Stromal cell of bone marrow (primary cell): ENCODE measurements around the gene LRIT2.
A peak's percentile ranks its signal among the peaks of the same experiment; 100 is the strongest.
"Not testable (repeated sequence)": the region's sequence is repeated elsewhere in the genome, so short reads cannot be mapped to it uniquely, and the experiment has no call there.

Source experiments
- DNase-seq: peaks from one replicate; pipeline ENCODE4 v3.0.0-alpha.2; 2012; ENCODE audit warnings: low read depth

The LRIT2 gene

GRCh38 chr10:84184517-84184916 is 40.8 kb downstream of the LRIT2 start:
- DNase-seq, result no peak

DNA sequence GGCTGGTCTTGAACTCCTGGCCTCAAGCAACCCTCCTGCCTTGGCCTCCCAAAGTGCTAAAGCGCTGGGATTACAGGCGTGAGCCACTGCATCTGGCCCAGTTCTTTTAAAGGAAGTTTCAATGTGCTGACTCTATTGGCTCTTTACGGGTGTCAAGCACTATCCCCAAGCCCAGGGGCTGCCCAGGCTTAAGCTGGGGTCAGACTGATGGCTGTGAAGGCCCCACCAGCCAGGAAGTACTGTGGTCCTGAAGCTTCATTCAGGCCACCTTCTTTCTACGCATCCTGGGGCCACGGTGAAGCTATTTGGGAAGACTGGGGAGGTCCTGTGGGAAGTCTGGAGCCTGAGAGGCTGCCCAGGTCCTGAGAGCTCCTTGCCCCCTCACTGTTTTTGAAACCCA is 43.7 kb downstream of the LRIT2 start:
- DNase-seq, result no peak

DNA sequence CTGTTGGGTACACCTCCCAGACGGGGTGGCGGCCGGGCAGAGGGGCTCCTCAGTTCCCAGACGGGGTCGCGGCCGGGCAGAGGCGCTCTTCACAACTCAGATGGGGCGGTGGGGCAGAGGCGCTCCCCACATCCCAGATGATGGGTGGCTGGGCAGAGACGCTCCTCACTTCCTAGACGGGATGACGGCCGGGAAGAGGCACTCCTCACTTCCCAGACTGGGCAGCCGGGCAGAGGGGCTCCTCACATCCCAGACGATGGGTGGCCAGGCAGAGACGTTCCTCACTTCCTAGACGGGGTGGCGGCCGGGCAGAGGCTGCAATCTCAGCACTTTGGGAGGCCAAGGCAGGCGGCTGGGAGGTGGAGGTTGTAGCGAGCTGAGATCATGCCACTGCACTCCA is 45.0 kb downstream of the LRIT2 start:
- not testable (repeated sequence) for DNase-seq

- peak; percentile 34 for DNase-seq
These were observed 46.2 kb downstream of the LRIT2 start for GRCh38 chr10:84179059-84179710.

DNA sequence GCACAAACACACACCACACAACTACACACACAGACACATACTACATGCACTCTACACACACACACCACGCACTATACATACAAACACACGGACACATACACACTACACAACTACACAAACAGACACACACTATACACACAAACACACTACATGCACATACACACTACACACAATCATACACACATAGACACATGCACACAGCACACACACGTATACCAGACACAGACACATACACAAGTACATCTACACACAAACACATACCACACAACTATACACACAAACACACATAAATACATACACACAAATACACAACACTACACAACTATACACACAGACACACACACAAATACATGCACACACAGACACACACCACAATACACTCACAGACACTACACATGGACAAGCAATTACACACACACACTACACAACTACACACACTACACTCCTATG is 47.2 kb downstream of the LRIT2 start:
- no peak for DNase-seq

- no peak for DNase-seq
These were observed 47.7 kb downstream of the LRIT2 start for GRCh38 chr10:84177541-84178141.

DNA sequence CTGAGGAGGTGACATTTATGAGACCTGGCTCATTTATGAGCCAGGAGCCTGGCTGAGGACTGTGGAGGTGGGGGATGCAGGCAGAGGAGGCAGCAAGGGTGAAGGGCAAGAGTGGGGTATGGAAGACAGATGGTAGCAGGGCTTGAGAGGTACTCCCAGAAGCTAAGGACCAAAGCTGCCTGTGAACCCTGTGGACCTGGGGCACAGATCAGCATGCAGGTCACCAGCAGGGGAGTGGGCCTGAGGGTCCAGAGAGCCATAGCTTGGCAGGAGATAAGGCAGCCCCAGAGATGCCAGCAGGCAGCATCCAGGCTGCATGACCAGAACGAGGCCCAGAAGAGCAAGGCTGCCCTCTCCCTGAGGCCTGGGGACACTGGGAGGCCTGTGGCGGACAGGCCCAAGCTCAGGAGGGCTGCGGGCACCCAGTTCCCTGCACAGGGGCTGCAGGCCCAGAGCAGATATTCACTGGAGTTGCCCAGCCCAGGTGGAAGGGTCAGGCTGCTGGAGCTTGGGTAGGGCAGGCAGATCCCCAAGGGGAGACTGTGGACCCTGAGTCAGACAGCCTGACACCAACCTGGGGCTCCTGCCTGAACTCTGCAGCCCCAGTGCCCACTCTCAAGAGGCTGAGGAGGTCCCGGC is 48.4 kb downstream of the LRIT2 start:
- DNase-seq, result no peak

- DNase-seq, result no peak
These were observed 49.0 kb downstream of the LRIT2 start for GRCh38 chr10:84176351-84176750.

DNA sequence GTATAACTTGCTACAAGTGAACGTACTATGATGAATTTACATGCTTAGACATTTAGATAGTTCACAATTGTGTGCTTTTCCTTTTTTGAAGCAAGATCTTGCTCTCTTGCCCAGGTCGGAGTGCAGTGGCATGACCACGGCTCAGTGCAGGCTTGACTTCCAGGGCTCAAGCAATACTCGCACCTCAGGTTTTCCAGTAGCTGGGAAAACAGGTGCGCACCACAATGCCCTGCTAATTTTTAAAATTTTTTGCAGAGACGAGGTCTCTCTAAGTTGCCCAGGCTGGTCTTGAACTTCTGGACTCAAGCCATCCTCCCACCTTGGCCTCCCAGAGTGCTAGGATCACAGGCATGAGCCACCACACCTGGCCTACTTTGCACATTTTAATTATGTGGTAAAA is 49.9 kb downstream of the LRIT2 start:
- DNase-seq, result no peak

DNA sequence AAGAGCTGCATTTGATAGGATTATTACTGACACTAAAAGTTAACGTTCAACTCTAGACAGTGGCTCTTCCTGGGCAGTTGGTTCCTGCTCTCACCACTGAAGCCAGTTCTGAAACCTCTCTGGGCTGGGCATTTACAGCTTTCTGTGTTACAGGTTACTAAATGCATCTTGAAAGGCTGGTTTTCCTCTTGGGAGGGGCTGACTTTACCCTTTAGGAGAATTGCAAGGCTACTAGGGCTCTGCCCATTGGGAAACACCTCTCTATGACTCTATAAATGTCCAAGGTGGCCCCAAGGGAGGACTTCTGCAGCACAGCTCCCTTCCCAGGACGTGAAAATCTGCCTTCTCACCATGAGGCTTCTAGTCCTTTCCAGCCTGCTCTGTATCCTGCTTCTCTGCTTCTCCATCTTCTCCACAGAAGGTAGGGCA is 51.8 kb downstream of the LRIT2 start, which contains the start of gene GPR15LG:
GPR15LG (plus strand) TSS at position 301 of the 429 bp plus-strand sequence; CDS start at position 352, 51 bp downstream.
- no peak for DNase-seq

- DNase-seq, result no peak
These were observed 52.6 kb downstream of the LRIT2 start for GRCh38 chr10:84172467-84173356.

DNA sequence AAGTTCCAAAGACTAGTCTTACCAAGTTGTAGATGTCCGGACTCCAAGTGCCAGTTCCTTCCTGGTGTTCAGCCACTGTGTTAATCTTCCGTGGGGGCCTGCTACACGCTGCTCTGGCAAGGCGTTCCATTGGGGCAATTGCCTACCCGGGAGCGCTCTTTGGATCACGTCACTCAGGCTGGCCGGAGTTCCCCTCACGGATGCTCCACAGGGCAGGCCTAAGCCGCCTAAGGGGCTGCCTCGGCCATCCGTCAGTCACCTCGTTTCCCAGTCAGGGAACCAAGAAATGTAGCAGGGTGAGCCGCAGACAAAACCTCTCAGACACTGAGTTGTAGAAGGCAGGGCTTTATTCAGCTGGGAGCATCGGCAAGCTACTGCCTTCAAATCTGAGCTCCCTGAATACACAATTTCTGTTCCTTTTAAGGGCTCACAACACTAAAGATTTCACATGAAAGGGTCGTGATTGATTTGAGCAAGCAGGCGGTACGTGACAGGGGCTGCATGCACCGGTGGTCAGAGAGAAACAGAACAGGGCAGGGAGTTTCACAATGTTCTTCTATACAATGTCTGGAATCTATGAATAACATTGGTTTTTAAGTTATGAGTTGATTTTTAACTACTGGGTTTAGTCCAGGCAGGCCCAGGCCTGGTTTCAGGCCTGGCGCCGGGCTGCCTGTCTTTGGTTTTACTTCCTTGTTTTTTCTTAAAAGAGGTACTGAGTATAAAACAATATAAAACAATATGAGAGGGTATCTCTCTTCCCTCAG is 53.5 kb downstream of the LRIT2 start:
- not testable (repeated sequence) for DNase-seq

DNA sequence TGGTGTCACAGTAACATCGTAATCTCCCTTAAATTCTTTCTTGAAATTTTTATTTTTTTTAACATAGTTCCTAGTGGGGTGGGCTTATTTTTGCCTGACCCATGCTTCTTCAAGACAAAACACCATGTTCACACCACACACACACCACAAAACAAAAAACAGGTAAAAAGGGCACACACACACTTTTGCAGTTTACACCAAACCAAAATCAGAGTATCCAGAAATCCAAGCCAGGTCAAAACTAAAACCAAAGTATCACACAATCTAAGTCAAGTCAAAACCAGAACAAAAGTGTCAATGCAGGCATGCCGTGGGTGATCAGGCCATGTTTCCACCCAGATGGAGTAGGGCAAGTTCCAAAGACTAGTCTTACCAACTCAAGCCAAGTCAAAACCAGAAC is 54.1 kb downstream of the LRIT2 start:
- DNase-seq, result not testable (repeated sequence)
